OCI-LY7 (cell line): ENCODE results near the gene KIAA1755.

Experiments
- EZH2phosphoT487 ChIP-seq: fragments of 200-600 bp; sonication (generic); IDR thresholded peaks from 2 replicates; pipeline ENCODE4 v1.6.1; 2018; ENCODE audit warnings: low read depth, borderline replicate concordance, mild to moderate bottlenecking, mixed run types, antibody characterized with exemption, low read length, moderate library complexity, mixed read lengths
- TF ChIP-seq, protein P1 (sequence below): fragments of 200-600 bp; sonication (generic); conservative IDR thresholded peaks from 2 replicates; pipeline ENCODE4 v1.5.1; 2014; ENCODE audit warnings: mild to moderate bottlenecking, antibody characterized with exemption, low read length, moderate library complexity, mixed read lengths

DNA sequence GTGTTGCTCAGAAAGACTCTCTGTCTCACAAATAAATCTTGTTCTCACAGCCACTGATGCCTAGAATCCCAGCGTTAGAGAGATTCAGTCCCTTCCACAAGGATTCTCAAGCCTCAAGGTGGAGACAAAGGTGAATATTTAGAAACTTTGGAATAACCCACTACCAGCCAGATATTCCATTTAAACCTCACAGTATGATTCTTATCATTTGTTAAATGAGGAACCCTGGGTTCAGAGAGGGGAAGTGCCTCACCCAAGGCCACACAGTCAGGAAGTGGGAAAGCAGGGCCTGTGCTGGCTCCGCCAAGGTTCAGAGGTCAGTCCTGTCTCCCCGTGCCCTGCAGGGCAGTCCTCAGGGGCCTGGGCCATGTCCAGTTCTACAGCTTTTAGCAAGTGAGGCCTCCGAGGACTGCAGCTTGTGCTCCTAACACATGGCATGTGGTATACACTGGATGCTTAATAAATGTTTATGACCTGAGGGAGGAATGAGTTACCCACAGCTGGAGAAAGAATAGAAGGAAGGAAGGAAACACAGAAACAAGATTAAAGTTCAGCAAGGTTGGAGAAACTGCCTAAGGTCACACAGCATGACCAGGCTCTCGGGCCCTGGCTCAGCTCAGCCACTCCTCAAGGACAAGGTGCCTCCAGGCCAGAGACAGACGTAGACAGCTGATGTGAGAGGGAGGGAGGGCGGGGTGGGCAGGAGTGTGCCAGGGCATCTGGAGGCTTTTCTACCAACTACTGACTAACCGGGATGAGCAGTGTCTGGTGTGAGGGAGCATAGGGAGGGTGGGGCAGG, 91.5 kb downstream of the KIAA1755 start:
- TF ChIP-seq, protein P1, sequence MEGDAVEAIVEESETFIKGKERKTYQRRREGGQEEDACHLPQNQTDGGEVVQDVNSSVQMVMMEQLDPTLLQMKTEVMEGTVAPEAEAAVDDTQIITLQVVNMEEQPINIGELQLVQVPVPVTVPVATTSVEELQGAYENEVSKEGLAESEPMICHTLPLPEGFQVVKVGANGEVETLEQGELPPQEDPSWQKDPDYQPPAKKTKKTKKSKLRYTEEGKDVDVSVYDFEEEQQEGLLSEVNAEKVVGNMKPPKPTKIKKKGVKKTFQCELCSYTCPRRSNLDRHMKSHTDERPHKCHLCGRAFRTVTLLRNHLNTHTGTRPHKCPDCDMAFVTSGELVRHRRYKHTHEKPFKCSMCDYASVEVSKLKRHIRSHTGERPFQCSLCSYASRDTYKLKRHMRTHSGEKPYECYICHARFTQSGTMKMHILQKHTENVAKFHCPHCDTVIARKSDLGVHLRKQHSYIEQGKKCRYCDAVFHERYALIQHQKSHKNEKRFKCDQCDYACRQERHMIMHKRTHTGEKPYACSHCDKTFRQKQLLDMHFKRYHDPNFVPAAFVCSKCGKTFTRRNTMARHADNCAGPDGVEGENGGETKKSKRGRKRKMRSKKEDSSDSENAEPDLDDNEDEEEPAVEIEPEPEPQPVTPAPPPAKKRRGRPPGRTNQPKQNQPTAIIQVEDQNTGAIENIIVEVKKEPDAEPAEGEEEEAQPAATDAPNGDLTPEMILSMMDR, result no peak
- TF ChIP-seq EZH2phosphoT487, result no peak
